Skin epidermis (tissue), 12 donors: ENCODE data around the gene GCN1.
"Not testable (repeated sequence)": the region's sequence is repeated elsewhere in the genome, so short reads cannot be mapped to it uniquely, and the experiment has no call there.

Source experiments
- H3K27ac ChIP-seq, 21 experiments: fragments of 200-600 bp; sonication (generic) in 11 of 21; one replicate each; pipeline ENCODE4 v1.5.0; 2020; ENCODE audit warnings: mild to moderate bottlenecking in 3 of 21, inconsistent platforms in 2 of 21, moderate library complexity in 2 of 21
- H3K4me3 ChIP-seq, 7 experiments: fragments of 200-600 bp; sonication (generic) in 2 of 7; one replicate each; pipeline ENCODE4 v1.5.0; 2020; ENCODE audit warnings: inconsistent platforms in 2 of 7, mild to moderate bottlenecking in 2 of 7, moderate library complexity in 1 of 7

Gene GCN1

DNA sequence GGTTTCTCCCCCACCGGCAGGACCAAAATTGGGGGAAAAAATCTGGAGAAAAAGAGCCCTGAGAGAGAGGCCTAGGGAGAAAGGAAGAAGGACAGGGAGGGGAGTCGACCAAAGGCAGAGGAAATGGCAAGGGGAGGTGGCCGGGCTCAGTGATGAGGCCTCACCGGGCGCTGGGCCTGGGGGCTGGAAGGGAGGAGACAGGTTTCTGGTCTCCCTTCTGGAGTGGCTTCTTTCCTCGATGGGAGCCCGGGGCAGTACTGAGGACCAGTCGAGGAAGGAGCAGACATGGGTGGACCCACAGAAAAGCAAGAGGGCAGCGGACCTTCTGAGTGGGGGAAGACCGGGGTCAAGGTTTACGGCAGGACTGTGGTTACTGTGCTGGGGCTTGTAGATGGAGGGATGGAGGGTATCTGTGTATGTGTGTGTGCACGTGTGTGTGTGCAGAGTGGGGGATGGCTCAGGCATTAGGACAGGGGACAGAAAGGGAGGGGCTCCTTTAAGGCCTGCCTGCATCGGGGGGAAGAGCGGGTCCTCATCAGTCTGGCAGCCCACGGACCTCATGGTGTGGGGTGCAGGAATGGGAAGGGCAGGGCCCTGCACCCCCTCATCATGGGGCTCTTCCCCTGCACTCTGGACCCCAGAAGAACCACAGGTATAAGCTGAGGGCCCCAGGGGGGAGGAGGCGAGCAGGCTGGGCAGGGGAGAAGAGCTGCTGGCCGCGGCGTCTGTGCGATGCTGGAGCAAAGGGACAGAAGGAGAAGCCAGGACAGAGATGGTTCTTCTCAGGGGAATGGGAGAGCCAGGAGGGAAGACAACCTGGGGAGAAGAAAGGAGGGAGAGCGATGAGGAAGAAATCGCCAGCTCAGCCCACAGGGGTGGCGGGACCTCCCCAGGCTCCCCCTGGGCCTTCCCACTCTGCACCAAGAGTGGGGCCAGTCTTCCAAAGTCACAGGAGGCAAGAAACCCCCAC, 21.5 kb upstream of the GCN1 start:
- Histone ChIP-seq H3K4me3 (no peak overlapping the region), H3K27ac (peak overlapping the region in 1 of 21 experiments; percentile 53)

DNA sequence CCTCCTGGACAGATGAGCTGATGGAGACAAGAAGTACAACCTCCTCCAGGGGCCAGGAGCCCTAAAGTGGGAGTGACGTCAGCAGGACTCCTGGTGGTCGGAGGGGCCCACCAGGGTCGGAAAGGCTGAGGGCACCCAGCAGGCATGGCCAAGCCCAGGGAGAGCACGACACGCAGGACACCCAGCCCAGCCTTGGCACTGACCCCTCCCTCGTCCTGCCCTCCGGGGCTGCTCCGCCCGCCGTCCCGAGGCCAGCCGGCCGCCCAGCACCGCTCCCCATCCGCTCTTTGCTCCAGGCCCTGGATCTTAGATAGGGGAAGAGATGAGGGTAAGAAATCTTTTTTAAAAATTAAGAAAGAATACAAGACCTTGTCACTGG, 20.8 kb upstream of the GCN1 start:
- Histone ChIP-seq H3K27ac (no peak overlapping the region), H3K4me3 (no peak overlapping the region)

DNA sequence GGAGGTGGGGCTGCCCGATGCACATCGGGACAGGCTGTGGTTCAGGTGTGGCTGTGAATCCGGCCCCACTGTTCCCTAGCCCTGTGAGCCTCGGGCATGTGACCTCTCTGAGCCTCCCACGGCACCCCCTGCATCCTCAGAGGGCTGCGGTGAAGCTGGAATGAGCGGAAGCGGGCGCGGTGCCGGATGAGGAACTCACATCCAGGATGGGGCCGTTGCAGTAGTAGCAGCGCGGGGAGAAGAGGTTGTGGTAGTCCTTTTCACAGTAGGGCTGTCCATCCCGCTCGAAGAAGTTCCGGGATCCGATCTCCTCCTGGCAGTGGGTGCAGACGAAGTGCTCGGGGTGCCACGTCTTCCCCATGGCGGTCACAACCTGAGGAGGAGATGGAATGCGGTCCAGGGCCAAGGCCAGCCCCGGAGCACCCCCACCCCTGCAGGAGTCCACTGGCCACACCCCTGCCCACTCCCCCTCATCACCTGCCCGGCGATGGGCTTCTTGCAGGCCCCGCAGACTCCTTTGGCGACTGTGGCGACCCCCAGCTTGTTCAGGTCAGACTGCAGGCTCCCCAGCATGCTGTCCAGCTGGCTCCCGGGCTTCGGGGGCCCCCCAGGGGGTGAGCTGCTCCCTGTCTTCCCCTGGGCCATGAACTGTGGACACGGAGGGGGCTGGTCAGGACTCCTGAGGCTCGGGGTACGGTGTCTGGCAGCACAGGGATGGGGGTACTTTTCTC, 20.3 kb upstream of the GCN1 start:
- H3K27ac ChIP-seq: no peak overlapping the region
- no peak overlapping the region for H3K4me3 ChIP-seq

DNA sequence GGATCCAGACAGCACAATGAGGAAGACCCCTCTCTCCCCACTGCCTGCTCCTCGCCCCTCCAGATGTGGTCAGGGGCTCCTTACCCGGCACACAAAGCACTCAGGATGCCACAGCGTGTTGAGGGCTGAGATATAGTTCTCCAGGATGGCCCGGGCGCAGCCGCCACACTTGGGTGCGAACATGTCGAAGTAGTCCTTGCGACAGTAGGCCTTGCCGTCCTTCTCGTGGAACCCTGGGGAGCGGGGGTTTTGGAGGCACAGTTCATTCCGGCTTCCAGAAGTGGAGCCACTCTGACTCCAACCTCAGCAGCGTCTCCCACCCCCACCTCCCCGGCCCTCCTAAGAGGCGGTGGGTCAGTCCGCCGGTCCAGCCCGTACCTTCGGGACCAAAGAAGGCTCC, 19.2 kb upstream of the GCN1 start:
- Histone ChIP-seq H3K27ac (no peak overlapping the region), H3K4me3 (no peak overlapping the region)

DNA sequence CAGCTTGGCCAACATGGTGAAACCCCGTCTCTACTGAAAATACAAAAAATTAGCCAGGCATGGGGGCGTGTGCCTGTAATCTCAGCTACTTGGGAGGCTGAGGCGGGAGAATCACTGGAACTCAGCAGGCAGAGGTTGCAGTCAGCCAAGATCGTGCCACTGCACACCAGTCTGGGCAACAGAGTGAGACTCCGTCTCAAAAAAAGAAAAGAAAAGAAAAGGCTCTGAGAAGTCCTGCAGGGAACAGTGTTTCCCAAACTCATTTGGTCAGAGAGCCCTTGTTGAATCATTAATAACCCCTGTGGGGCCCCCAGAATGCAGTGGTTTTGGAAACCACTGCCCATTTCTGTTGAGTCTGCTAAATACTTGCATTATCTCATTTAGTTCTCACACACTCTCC, 18.7 kb upstream of the GCN1 start:
- not testable (repeated sequence) for H3K27ac ChIP-seq, H3K4me3 ChIP-seq

DNA sequence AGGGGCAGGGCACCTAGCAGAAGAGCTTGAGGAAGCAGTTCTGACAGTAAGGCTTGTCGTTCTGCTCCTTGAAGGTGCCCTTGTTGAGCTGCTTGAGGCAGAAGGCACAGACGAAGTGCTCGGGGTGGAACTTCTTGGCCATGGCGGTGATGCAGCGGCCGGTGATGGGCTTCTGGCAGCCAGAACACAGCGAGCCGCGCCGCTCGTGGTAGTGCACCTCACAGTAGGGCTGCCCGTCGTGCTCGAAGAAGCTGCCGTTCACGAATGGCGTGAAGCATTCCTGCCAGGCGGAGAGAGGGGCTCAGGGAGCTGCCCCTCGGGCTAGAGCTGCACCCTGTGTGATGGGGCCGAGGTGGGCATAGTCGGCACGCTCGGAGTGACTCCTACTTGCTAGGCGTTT, 17.8 kb upstream of the GCN1 start:
- Histone ChIP-seq H3K4me3 (no peak overlapping the region), H3K27ac (no peak overlapping the region)

DNA sequence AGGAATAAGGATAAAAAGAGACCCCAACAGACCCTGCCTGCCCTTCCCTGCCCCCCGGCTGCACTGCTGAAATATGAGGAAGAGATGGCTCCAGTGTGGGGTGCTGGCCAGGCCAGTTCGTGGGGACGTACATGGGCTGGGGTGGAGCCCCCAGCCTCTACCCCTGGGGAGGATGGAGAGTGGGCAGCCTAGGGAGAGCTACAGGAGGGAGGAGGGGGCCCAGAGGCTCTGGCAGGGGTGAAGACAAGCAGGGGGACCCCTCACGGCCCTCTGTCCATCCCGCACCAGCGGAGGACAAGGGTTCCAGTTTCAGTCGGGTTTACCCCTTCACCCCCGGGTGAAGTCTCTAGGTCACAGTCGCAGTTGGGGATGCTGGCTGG, 17.4 kb upstream of the GCN1 start:
- no peak overlapping the region for H3K4me3 ChIP-seq

DNA sequence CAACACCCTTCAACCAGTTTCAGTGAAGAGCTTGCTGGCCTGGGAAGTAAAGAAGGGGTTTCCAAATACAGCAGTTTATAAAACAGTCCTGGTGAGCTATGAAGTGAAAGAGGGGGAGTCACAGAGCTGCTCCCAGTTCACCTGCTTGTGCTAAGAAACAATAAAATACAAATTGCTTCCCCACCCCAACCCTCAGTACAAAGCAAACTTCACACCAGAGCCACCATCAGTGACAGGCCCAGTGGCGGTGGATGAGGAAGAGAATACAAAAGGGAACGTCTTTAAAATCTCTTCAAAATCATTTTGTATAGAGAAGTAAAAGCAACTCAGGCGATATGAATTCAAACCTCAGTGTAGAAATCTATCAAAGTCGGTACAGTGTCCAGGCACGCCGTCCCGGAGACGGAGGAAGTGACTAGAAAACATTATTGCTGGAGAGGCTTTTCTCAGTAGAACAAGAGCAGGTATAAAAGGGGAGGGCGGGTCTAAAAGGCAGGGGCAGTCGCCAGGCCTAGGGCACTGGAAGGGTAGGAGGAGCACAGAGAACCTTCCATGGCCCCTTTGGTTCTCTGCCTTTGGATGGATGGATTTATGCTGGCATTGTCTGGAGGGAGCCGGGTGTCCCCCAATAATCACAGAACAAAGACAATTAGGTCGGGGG, 16.9 kb upstream of the GCN1 start:
- no peak overlapping the region for H3K4me3 ChIP-seq
- peak overlapping the region in 1 of 21 experiments; percentile 63 for H3K27ac ChIP-seq

More for the DNA sequence above, 17.4 kb upstream of the GCN1 start:
- no peak overlapping the region for H3K27ac ChIP-seq

DNA sequence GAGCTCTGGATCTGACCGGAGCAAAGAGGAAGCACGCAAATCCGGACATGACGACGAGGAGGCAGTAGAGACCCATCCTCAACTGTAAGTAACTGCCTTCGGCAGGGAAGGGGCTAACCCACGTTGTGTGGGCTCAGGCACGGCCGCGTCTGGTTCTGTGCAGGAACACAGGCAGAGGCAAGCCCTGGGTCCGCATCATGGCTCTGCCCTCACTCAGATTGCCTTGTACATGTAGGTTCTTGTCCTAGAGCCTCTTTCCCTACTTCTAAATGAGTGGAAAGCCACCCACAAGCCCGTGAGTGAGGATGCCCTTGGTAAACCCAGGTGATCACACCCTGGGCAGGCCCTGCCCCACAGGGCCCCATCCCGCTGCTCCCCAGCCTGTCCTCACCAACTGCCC, 15.3 kb upstream of the GCN1 start:
- H3K4me3 ChIP-seq: no peak overlapping the region
- H3K27ac ChIP-seq: peak overlapping the region in 9 of 21 experiments; percentile 2 to 63 (median 27)

DNA sequence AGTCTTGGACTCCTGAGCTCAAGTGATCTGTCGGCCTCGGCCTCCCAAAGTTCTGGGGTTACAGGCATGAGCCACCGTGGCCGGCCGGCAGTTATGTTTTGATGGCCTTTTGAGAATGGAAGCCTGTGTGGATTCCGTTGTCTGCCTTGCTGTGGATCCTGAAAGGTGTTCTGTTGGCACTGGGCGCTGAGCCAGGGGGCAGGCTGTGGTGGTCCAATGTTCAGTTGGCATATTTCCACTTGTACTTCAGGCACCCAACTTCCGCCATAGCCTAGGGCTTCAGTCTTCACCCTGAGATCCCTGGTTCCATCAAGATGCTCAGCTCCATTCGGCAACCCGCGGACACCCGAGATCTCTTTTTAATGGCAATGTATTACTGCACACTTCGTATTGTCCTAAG, 12.7 kb upstream of the GCN1 start:
- Histone ChIP-seq H3K27ac (no peak overlapping the region), H3K4me3 (no peak overlapping the region)

DNA sequence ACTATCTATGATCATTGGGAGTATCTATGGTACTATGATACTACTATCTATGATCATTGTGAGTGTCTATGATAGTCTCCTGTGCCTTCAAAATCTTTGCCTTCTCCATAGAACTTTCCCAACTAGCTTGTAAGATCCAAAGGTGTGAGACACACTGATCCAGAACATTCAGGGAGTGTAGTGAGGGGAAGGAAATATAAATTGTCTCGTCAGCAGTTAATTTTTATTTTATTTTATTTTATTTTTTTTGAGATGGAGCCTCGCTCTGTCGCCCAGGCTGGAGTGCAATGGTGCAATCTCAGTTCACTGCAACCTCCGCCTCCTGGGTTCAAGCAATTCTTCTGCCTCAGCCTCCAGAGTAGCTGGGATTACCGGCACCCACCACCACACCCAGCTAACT, 12.3 kb upstream of the GCN1 start:
- H3K27ac ChIP-seq, H3K4me3 ChIP-seq: not testable (repeated sequence)

DNA sequence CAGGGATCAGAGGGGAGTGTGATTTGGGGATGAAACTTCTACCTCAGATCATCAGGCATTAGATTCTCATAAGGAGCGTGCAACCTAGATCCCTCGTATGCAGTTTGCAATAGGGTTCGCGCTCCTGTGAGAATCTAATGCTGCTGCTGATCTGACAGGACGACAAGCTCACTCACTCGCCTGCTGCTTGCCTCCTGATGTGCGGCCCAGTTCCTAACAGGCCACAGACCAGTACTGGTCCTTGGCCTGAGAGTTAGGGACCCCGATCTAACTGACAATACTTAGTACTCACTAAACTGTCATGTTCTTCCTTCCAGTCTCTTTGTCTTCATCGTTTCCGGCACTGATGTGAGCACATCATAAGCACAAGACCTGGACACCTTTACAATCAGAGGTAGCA, 11.7 kb upstream of the GCN1 start:
- Histone ChIP-seq H3K4me3 (no peak overlapping the region), H3K27ac (no peak overlapping the region)

DNA sequence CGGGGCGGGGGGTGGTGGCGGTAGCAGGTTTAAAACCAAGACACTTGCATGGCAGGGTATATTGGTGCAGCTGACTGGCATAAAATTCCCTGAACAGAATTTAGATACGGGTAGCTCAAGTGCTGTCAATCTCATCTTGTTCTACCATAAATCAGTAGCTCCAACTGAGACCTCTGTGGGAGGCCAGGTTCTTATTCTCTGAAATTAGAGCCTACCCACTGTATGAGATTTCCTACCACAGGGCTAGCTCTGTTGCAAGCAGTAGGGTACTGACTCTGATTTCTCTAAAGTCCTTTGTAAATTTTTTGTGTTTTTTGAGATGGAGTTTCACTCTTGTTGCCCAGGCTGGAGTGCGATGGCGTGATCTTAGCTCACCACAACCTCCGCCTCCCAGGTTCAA, 9.7 kb upstream of the GCN1 start:
- H3K4me3 ChIP-seq: no peak overlapping the region
- H3K27ac ChIP-seq: no peak overlapping the region

DNA sequence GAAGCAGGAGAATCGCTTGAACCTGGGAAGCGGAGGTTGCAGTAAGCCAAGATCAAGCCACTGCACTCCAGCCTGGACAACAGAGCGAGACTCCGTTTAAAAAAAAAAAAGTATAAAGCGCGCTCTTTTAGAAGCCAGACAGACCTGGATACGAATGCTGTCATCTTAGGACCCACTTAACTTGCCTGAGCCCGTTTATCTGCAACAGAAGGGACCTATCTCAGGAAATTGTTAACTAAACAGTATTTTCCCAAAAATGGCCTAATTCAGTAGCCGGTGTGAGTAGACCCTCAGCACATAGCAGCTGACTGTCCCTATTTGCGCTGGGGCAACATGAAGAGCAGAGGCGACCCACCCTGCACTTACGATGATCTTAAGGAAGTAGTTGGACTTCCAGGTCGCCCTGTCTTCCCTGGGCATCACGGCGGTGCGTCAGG, 5.9 kb upstream of the GCN1 start:
- peak overlapping the region; percentile 75 to 97 (median 92) for H3K27ac ChIP-seq
- H3K4me3 ChIP-seq: peak overlapping the region; percentile 62 to 93 (median 88)

DNA sequence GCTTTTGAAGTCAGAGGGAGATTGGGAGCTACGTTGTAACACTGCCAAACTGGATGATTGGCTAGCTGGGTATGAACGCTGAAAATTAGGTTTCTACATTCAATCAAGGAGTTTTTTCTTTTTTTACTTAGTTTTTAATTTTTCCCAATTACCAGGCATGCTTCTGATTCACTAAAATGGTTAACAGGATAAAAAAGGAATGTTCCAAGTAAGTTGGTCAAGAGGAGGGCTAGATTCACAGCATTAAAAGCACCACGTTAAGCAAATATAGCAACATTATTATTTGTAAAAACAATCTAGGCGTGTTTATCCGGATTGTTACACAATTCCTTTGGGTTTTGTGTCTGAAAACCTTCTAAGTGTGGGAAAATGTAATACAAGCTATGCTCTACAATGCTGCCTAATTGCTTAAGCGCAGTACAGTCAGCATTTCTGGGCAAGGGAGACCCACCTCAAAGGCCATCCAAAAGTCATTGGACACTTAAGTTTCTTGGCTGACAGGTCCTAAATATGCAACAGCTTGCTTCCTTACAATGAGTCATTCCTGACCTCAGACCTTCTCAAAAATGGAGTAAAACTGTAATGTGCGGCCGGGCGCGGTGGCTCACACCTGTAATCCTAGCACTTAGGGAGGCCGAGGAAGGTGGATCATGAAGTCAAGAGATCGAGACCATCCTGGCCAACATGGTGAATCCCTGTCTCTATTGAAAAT, 5.2 kb upstream of the GCN1 start:
- H3K4me3 ChIP-seq: peak overlapping the region; percentile 62 to 93 (median 88)
- H3K27ac ChIP-seq: peak overlapping the region in 20 of 21 experiments; percentile 75 to 97 (median 92)

DNA sequence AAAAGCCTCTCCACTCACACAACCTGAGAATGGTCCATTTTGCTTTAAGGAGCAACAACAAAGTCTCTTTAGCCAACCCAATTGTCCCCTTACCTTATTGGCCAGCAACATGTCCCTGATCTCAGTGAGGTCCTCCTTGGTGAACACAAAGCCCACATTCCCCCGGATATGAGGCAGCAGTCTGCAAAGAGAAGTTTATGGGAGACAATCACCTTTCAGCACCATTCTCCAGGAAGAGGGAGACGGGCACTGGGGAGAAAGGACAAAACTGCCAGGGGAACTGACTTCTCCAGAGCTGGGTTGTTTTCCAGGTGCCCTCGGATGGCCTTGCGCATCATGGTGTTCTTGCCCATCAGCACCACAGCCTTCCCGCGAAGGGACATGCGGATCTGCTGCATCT, 4.5 kb upstream of the GCN1 start:
- H3K27ac ChIP-seq: peak overlapping the region in 7 of 21 experiments; percentile 91 to 97 (median 94)
- H3K4me3 ChIP-seq: peak overlapping the region in 5 of 7 experiments; percentile 79 to 93 (median 89)

DNA sequence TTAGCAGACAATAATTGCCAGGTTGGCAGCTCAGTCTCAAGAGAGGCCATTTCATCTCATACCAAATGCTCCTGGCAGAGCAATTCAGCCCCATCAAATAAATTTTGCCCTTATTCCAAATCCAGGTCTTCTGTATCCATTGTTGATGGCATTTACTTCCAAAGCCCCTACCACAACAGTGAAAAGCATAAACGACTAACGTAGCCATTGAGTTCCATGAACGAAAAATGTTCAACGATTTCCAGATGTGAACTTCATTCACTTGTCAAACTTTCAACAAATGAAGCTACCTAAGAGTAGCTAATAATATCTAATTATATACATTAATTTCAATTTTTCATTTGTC, 3.0 kb upstream of the GCN1 start:
- Histone ChIP-seq H3K4me3 (no peak overlapping the region), H3K27ac (peak overlapping the region in 1 of 21 experiments; percentile 17)

DNA sequence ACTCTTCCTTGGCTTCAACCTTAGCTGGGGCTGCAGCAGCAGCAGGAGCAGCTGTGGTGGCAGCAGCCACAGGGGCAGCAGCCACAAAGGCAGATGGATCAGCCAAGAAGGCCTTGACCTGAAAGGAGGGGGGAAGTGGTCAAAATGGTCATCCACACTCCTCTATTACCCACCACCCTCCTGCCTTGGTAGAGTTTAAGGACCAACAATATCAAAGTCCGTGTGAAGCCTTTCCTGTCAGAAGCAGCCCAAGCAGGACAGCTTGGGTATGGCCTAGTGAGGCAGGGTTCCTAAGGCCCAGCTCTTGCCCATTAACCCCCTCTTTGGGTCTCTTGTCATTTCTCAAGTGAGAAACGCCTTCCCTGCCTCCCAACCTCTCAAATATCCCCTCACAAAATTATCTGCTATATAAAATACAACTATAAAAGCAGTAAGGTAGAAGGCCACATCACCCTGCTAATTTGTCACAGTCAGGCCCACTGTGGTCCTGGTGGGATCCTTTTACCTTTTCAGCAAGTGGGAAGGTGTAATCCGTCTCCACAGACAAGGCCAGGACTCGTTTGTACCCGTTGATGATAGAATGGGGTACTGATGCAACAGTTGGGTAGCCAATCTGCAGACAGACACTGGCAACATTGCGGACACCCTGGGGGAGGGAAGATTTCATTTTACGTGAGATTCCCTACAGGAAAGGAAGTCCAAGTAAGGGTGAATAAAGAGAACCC, 2.5 kb upstream of the GCN1 start:
- peak overlapping the region in 1 of 21 experiments; percentile 17 for H3K27ac ChIP-seq
- H3K4me3 ChIP-seq: not testable (repeated sequence)

DNA sequence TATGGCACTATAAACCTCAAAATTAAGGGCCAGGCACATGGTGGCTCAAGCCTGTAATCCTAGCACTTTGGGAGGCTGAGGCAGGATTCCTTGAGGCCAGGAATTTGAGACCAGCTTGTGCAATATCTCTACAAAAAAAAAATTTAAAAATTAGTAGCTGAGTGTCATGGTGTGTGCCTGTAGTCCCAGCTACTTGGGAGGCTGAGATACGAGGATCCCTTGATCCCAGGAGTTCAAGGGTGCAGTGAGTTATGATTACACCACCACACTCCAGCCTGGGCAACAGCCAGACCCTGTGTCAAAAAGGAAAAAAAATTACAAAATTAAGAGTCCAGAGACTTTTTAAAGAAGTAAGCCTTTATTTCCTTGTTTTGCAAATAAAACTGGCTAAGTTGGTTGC, 1.8 kb upstream of the GCN1 start:
- Histone ChIP-seq H3K4me3 (no peak overlapping the region), H3K27ac (no peak overlapping the region)
